T follicular helper cell (primary cell): ENCODE results near the gene TRPC5OS.

Experiments used
- DNase-seq: peaks from one replicate; pipeline ENCODE4 v3.0.0-alpha.2; 2020; ENCODE audit warnings: low read depth
- total RNA-seq, 2 experiments: gene quantifications; one replicate each; lab custom pipeline; 2026; lab: John Stamatoyannopoulos, UW

The TRPC5OS gene
- total RNA-seq = 0 to 0.12 reads per million in 2 experiments

DNA sequence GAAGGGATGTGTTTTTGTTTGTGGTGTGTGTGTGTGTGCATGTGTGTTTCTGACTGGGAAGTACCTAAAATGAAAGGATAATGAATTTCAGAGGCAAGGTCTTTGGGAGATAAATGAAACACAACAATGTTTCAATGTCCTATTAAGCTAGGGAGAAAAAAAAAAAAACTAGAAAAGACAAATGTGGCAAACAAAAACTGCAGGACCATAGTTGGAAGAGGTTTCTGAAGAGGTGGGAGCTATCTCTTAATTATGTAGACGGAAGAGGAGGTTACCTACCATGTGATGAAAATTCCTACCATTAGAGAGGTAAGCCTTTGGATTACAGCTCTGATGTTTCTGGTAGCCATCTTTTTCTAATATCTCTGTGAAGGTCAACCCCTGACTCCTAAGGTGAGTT, at the start of gene TRPC5OS:
Gene TRPC5OS (plus strand): TSS at position 301 of the 400 bp plus-strand sequence. CDS start 25,669 bp downstream, outside the sequence.
- DNase-seq = no peak

DNA sequence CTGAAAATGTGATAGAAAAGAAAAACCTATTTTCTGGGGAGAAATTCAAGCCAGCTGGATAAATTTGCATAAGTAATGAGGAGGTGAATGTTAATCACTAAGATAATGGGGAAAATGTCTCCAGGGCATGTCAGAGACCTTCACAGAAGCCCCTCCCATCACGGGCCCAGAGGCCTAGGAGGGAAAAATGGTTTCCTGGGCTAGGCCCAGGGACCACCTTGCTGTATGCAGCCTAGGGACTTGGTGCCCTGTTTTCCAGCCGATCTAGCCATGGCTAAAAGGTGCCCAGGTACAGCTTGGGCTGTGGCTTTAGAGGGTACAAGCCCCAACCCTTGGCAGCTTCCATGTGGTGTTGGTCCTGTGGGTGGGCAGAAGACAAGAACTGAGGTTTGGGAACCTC, 46.6 kb upstream of the TRPC5OS start:
- no peak for DNase-seq

- DNase-seq = no peak
Measured at GRCh38 chrX:111830571-111830970, 45.4 kb upstream of the TRPC5OS start.

- DNase-seq = no peak
Measured at GRCh38 chrX:111831343-111831742, 44.6 kb upstream of the TRPC5OS start.

DNA sequence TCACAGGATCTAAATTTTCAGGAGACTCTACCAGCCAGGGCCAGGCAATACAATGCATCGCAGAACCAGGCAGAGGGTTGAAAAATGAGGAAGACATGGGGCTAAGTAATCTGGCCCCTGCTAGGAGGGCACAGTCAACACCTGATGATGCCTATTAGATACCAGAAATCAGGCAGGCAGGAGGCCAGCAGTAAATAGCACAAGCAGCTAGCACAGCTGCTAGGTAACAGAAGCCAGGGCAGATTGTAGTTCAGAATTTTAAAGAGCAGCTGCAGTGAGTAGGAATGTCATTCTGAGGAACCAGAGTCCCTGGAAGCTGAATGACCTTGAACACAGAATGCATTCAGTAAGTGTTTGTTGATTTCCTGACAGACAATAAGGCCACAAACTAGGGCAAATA, 38.8 kb upstream of the TRPC5OS start:
- no peak for DNase-seq

DNA sequence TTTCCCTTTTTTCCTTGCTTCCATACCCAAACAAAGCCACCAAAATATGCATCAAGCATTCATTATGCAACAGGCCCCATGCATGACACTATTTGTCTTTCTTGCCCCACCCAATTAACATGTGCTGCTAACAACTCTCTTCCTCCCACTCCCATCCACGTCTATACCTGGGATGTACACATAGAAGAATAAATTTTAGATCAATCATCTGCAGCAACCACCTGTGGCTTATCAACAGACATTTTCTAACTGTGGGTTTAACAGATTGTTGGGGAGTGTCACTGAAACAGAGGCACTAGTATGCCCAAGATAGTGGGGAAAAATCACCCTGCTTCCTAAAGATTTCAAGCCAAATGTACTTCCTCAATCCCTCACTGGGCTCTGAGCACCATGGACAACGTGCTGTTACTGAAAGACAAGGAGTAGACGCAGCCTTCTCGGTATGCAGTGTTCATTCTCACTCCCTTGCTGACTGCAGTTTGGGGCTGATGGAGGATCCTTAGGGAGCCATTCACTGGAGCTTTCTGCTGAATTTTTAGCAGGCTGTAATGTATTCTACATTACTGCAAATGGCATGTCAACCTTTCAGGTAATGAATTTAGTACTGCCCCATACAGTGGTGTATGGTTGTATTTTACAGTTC, 28.4 kb upstream of the TRPC5OS start:
- DNase-seq = no peak

DNA sequence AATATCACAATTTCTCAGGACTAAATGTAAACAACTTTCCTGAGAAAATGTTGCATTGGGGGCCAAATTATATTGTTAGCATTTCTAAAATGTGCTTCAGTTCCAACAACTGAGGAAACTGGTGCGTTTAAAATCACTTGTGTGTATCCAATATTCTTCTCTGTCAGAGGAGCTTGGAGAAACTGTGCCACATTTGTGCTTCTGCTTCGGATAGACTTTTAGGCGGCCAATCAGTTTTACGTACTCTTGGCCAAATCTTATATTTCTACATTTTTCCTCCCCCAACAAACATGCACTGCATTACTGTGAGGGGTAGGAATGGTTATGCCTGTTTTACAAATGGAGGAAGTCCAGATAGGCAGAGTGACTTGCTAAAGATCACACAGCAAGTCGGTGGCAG, 27.4 kb upstream of the TRPC5OS start:
- no peak for DNase-seq

GRCh38 chrX:111850975-111851374, 25.0 kb upstream of the TRPC5OS start:
- no peak for DNase-seq

DNA sequence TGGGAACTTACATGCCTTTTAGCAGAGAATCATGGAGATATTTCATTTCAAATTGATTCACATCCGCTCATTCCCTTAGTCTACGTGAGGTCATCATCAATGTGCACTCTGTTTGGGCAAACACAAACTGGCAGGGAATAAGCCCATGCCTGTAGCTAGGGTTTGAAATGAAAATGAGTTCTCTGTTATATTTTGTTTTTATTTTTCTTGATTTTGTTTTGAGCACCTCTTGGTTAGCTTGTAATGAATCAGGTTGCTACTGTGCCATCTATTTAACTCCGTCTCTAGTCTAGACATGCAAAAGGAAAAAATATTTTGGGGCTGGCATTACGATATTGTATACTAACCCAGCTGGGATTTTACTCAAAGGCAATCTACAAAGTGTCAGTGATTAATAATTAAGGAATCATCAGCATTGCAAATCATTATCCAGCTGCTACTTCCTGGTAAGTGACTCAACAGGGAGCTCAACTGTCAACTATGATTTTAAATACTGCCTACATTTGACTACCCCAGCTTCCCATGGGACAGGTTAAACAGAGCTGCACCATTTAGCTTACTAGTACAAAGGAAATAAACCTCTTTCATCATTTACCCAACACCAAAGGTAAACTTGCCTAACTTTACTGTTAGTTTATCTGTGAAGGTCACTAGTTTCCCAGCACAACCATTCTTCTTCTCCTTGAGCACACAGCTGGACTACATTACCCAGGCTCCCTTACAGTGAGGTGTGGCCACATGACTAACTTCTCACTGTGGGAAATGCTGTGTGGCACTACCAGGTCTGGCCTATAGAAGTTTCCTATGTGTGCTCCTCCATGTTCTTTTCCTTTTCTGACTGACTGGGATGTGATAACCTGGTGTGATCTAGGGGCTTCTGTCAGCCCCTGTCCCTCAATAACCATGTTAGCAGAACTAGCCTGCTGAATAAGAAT, 21.2 kb upstream of the TRPC5OS start:
- no peak for DNase-seq

- DNase-seq = no peak
Measured at GRCh38 chrX:111857534-111858060, 18.4 kb upstream of the TRPC5OS start.

DNA sequence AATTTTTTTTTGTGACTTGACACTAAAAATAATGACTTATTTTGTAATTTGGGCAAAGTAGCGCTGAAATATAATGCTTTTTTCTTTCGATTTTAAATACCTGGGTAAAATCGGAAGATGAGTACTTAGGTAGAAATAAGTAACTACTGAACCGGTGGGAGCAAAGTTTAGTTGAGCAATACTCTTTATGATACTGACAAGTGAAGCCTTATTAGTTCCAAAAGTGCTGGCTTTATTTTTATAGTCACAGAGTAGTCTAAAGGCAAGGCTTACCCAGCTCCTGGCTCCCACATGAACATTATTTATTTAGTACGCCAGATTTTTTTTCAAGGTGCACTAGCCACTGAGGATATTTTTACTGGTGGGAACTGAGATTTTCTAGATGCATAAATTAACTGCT, 14.4 kb upstream of the TRPC5OS start:
- no peak for DNase-seq

- DNase-seq = no peak
Measured at GRCh38 chrX:111867236-111867635, 8.7 kb upstream of the TRPC5OS start.

GRCh38 chrX:111868726-111869638, 7.0 kb upstream of the TRPC5OS start:
- DNase-seq = no peak

- DNase-seq = no peak
Measured at GRCh38 chrX:111869639-111870034, 6.3 kb upstream of the TRPC5OS start.

DNA sequence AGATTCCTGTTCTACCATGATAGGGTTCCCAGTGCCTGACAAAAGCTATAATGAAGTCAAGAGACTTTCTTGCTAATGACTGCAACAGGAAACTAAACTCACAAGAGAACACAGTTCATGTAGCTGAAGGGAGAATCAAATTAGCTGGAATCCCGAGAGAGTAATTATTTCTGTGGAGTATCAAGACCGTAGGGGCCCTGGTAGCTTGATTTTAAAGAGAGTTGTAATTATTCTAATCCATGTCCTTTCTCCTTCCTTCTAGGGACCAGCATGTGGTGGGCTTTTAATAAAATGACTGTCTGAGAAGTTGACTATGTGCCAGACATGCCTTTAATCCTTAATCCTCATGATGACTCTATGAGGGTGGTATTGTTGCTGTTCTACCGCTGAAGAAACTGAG, 1.7 kb upstream of the TRPC5OS start:
- no peak for DNase-seq

DNA sequence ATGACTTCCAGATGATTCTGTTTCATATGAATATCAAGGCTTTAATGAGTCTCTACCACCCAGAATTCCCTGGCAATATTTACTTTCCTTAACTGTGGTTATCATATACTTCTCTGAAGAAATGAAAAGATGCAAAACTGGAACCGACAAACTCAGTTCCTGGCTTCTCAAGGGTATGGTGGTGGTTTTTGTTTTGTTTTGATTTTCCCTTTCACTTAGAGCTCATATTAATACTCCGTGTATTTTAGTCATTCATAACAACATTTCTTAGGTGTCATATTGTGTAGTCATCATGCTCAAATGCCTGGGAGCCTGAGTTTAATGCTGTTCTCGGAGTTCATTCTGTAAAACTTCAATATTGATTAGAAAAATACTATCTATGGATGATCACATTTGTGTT, 665 bp downstream of the TRPC5OS start:
- no peak for DNase-seq

GRCh38 chrX:111877681-111878080, 1.7 kb downstream of the TRPC5OS start:
- no peak for DNase-seq

GRCh38 chrX:111880735-111881134, 4.8 kb downstream of the TRPC5OS start:
- DNase-seq = no peak

GRCh38 chrX:111881715-111882114, 5.7 kb downstream of the TRPC5OS start:
- no peak for DNase-seq

GRCh38 chrX:111886678-111887077, 10.7 kb downstream of the TRPC5OS start:
- no peak for DNase-seq

DNA sequence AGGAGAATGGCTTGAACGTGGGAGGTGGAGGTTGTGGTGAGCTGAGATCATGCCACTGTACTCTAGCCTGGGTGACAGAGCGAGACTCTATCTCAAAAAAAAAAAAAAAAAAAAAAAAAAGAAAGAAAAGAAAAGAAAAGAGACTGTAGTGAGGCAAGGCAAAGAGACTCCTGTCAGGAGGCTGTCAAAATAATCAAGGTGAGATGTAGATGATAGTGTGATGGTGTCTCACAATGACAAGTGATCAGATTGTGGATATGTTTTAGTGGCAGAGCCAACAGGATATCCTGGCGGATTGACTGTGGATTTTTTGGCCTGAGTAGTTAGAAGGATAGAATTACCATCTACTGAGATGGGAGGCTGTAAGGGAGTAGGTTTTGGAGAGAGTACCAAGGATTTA, 12.6 kb downstream of the TRPC5OS start:
- no peak for DNase-seq

DNA sequence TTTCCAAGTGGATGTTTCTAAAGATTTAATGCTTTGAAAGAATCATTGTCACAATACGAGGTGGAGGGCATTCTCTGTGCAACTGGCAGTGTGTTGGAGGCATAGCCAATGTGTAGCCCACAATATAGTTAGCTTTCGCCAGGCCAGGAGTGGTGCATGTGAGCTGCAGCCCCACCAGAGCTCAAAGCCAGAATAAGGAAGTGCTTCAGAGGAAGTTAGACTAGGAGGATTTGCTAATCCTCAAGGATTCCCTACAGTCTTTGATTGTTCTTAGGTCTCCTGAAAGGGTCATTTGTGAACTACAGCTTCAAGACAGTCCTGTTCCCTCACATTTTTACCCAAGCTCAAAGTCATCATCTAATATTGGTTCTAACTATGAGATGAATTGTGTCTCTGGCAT, 16.4 kb downstream of the TRPC5OS start:
- no peak for DNase-seq
